ENCODE measurements around the gene ANXA11.

Gene ANXA11

DNA sequence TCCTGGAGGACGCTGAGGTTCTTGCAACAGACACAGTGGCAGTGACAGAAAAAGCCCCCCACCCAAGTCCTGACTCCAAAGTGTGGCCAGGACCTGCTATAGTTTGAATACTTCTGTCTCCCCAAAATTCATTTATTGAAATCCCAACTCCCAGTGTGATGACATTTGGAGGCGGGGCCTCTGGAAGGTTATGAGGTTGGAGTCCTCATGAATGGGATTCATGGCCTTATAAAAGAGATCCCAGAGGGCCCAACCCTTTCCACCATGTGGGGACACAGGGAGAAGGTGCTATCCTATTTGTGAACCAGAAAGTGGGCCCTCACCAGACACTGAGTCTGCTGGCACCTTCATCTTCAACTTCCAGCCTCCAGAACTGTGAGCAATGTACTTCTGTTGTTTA, 18.3 kb downstream of the ANXA11 start:
- POLR2A ChIA-PET = interaction anchor here (0.9 to 1.6 kb wide), 3 partner anchors 10 to 18 kb away, joined by 3 to 14 read pairs (median 5); partner anchors contain the start of gene ANXA11
- TF ChIP-seq, protein P1, sequence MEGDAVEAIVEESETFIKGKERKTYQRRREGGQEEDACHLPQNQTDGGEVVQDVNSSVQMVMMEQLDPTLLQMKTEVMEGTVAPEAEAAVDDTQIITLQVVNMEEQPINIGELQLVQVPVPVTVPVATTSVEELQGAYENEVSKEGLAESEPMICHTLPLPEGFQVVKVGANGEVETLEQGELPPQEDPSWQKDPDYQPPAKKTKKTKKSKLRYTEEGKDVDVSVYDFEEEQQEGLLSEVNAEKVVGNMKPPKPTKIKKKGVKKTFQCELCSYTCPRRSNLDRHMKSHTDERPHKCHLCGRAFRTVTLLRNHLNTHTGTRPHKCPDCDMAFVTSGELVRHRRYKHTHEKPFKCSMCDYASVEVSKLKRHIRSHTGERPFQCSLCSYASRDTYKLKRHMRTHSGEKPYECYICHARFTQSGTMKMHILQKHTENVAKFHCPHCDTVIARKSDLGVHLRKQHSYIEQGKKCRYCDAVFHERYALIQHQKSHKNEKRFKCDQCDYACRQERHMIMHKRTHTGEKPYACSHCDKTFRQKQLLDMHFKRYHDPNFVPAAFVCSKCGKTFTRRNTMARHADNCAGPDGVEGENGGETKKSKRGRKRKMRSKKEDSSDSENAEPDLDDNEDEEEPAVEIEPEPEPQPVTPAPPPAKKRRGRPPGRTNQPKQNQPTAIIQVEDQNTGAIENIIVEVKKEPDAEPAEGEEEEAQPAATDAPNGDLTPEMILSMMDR (IDR thresholded peaks at IDR 0.05; ENCODE audit: control extremely low read depth, extremely low read depth, low read depth, missing control alignments) = no peak
- DNase-seq (ENCODE audit: extremely low spot score) = no peak
- CTCF ChIA-PET = interaction anchor here (0.9 to 2.4 kb wide), 10 partner anchors 9 to 140 kb away, joined by 3 to 10 read pairs (median 6); no protein-coding TSS in a partner anchor

DNA sequence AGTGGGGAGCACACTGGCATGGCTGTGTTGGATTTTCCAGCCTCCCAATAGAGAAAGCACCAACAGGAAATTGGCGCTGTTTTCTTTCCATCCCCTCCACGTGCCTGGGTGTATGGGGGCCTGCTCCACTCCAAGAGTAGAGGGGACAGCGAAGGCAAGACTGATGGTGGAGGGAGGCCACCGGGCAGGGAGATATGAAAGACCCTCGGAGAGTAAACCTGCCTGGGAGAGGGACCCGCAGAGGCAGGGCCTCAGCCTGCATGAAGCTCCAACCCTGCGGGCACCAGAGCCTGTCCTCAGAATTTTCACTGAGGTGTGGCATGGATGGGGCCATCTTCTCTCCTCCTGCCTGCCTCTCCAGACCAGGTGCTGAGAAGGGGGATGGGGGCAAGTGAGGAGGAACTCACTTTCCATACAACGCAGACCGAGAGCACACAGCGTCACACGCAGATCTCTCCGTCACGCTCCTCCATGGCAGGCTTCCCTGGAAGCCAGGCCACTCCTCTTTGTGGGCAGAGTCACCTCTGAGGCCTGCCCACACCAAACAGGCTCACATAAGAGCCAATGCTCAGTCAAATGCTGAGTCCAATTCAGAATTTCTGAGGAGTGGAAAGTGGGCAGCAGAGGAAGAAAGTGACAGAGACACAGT, 18.8 kb downstream of the ANXA11 start:
- no peak for DNase-seq (ENCODE audit: extremely low spot score)
- TF ChIP-seq, protein P1 (IDR thresholded peaks at IDR 0.05; ENCODE audit: control extremely low read depth, extremely low read depth, low read depth, missing control alignments) = no peak
- ChIA-PET POLR2A (no interaction called here), CTCF (interaction anchor here (1.1 to 2.7 kb wide), 3 partner anchors 11 to 43 kb away, joined by 4 to 18 read pairs (median 10); no protein-coding TSS in a partner anchor)

DNA sequence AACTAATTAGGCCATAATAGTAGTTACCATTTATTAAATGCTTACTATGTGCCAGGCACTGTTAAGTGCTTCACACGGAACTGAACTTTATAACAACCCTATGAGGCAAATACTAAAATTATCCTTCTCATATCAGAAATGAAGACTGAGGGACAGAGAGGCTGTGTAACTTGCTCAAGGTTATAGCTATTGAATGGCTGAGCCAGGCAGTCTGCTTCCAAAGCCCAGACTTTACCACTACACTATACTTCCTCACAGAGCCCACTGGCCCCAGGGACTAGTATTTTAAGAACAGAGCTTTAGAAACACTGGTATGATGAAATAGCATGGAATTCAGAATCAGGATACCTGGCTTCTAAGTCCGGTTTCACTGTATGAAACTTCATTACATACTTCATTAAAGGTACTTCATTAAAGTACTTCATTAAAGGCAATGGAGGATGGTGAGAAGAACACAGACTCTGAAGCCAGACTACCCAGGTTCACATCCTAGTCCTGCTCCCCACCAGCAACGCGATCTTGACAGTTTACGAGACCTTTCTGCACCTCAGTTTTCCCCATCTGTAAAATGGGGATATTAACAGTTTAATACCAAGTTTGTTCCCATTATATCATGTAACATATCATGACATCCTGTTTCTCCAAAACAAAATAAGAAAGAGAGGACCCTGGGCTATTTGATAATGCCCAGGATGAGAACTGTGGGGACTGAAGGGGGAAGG, 19.6 kb downstream of the ANXA11 start:
- DNase-seq (ENCODE audit: extremely low spot score) = no peak
- TF ChIP-seq, protein P1 (IDR thresholded peaks at IDR 0.05; ENCODE audit: control extremely low read depth, extremely low read depth, low read depth, missing control alignments) = no peak
- CTCF ChIA-PET = interaction anchor here (0.6 to 3.6 kb wide), 5 partner anchors 10 to 33 kb away, joined by 3 to 18 read pairs (median 7); no protein-coding TSS in a partner anchor
- POLR2A ChIA-PET = interaction anchor here (1.0 kb wide), 1 partner anchor 9 kb away, joined by 4 read pairs; no protein-coding TSS in a partner anchor

DNA sequence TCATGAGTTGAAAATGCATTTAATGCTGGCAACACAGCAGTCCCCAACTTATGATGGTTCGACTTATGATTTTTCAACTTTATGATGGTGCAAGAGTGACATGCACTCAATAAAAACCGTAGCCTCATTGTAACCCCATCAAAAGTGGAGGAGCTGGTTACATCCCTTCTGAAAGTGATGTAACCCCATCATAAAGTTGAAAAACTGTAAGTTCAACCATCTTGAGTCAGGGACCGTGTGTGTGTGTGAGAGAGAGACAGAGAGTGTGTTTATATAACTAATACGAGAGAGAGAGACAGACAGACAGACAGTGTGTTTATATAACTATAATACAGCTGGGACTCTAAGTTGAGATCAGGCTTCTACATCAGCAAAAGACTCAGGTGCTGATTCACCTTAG, 21.0 kb downstream of the ANXA11 start:
- no peak for DNase-seq (ENCODE audit: extremely low spot score)
- TF ChIP-seq, protein P1 (IDR thresholded peaks at IDR 0.05; ENCODE audit: control extremely low read depth, extremely low read depth, low read depth, missing control alignments) = no peak
- POLR2A ChIA-PET = no interaction called here
- CTCF ChIA-PET = interaction anchor here (0.8 to 3.6 kb wide), 5 partner anchors 8 to 38 kb away, joined by 3 to 18 read pairs (median 7); no protein-coding TSS in a partner anchor

DNA sequence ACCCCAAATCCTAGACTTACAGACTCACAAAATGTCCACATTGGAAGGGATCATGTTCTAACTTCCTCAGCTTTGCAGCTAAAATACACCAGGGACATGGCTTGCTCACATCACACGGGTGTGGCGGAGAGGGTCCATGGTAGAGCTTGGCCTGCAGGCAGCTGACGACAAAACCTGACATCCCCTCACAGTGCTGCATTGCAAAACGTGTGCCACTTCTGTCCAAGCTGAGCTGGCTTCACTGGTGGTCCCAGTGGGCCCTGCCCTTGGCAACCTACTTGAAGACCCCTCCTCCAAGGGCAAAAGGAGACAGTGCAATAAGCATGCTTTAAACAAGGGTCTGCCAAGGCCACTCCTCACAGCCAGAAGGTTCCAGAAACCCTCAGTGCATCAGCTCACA, 21.9 kb downstream of the ANXA11 start:
- TF ChIP-seq, protein P1 (IDR thresholded peaks at IDR 0.05; ENCODE audit: control extremely low read depth, extremely low read depth, low read depth, missing control alignments) = no peak
- ChIA-PET CTCF (interaction anchor here (1.0 to 3.6 kb wide), 4 partner anchors 12 to 34 kb away, joined by 3 to 17 read pairs (median 5); no protein-coding TSS in a partner anchor), POLR2A (no interaction called here)
- no peak for DNase-seq (ENCODE audit: extremely low spot score)

DNA sequence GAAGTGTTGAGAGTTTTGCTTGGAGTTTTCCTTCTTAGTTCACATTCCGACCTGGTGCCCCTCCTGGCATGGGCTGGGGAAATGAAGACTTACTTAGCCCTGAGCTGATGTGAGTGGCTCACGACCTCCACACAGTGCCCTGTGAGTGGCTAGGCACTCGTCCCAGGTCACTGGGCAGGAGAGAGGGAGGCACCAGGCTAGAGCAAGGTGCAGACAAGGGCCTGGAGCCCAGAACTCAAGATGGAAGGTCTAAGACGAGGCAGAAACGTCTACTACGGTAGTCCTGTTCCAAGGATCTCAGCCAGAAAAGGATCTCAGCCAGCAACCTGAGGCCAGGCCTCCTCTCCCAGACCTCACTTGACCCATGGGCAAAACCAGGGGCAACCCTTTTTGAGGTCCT, 22.4 kb downstream of the ANXA11 start:
- TF ChIP-seq, protein P1 (IDR thresholded peaks at IDR 0.05; ENCODE audit: control extremely low read depth, extremely low read depth, low read depth, missing control alignments) = no peak
- no peak for DNase-seq (ENCODE audit: extremely low spot score)
- POLR2A ChIA-PET = interaction anchor here (0.7 kb wide), 1 partner anchor 18 kb away, joined by 3 read pairs; no protein-coding TSS in a partner anchor
- CTCF ChIA-PET = interaction anchor here (1.0 to 3.6 kb wide), 4 partner anchors 12 to 35 kb away, joined by 3 to 17 read pairs (median 5); no protein-coding TSS in a partner anchor
